ENCODE data around the gene PCSK5. TPM values are rescaled to one million over a fixed set of nuclear protein-coding genes. Genes with fewer than 3 reads are reported as not detected.
A peak's percentile ranks its signal among the peaks of the same experiment; 100 is the strongest.

PCSK5 gene
- total RNA-seq, 1 experiment from 2014 or later = 6.9 TPM

- no peak for TF ChIP-seq ZNF274 (IDR thresholded peaks at IDR 0.05; ENCODE audit: low read depth, low read length)
These were observed 27.7 kb downstream of the PCSK5 start (continued) for GRCh38 chr9:75918154-75918553.

- Histone ChIP-seq H3K9me2 (ENCODE audit: insufficient read depth) (no peaks in the 10 kb centered on the region), H3K27ac (ENCODE audit: low read depth, low read length) (no peak overlapping the region), H3K9me3 (ENCODE audit: control insufficient read depth in 1 of 2, insufficient read depth in 1 of 2, low read depth in 1 of 2, low read length in 2 of 2) (no peaks in the 10 kb centered on the region), H2AFZ (ENCODE audit: low read depth, low read length, poor library complexity, severe bottlenecking) (no peak overlapping the region), H3K4me3 (replicated peaks in 1 of 2; ENCODE audit: low read depth in 1 of 2, low read length in 2 of 2) (peak overlapping the region in 1 of 2 experiments; percentile 26; a peak in 1 of 4 replicates), H4K20me1 (ENCODE audit: insufficient read depth) (no peaks in the 10 kb centered on the region), H3K36me3 (ENCODE audit: control insufficient read depth in 1 of 2, insufficient read depth in 2 of 2, low read length in 2 of 2) (no peaks in the 10 kb centered on the region), H3K4me1 (ENCODE audit: control insufficient read depth in 1 of 2, insufficient read depth in 2 of 2, low read length in 2 of 2) (peaks cover 13 to 27% of the 10 kb centered on the region in 2 experiments), H3K9ac (ENCODE audit: low read length) (peak overlapping the region; percentile 2; the same call in 1 of the 2 replicates), H3K4me2 (ENCODE audit: low read length) (peak overlapping the region; percentile 74), H3K27me3 (ENCODE audit: insufficient read depth, low read length) (no peaks in the 10 kb centered on the region), H3K79me2 (ENCODE audit: insufficient read depth, low read length) (no peaks in the 10 kb centered on the region)
- intact Hi-C loops (cut with micrococcal nuclease) = no loop called here
- ChIA-PET CTCF (no interaction called here), RAD21 (ENCODE audit: low non-redundant PET in 1 of 2, low total read pairs in 2 of 2, uncharacterized antibody in 2 of 2, unreplicated experiment in 2 of 2) (no interaction called here), POLR2A (no interaction called here)
- BruUV-seq (replicated peaks) = no TSS peak
- DNase-seq (ENCODE audit: low read depth, low spot score) = no peak
- ATAC-seq = 0 out of 2 replicates have a peak, but pooled peaks have one; percentile 31
- TF ChIP-seq CTCF (IDR thresholded peaks at IDR 0.05 in 2 of 3, conservative IDR thresholded peaks at IDR 0.05 in 1 of 3; ENCODE audit: borderline replicate concordance in 1 of 3, insufficient read depth in 1 of 3, low read depth in 2 of 3, low read length in 2 of 3) (no peak), CEBPB (IDR thresholded peaks at IDR 0.05; ENCODE audit: low read depth) (no peak), ATF3 (IDR thresholded peaks at IDR 0.05) (no peak), MAX (IDR thresholded peaks at IDR 0.05) (no peak), RAD21 (IDR thresholded peaks at IDR 0.05; ENCODE audit: low read depth) (no peak), EGR1 (IDR thresholded peaks at IDR 0.05; ENCODE audit: low read depth) (no peak), SIN3A (IDR thresholded peaks at IDR 0.05; ENCODE audit: low read depth) (no peak), SP1 (IDR thresholded peaks at IDR 0.05; ENCODE audit: low read depth) (no peak), CBX3 (IDR thresholded peaks at IDR 0.05; ENCODE audit: low read depth) (no peak), REST (IDR thresholded peaks at IDR 0.05; ENCODE audit: low read depth) (no peak), ZFX (IDR thresholded peaks at IDR 0.05) (no peak), FOSL1 (IDR thresholded peaks at IDR 0.05; ENCODE audit: low read depth) (no peak), ZNF274 (IDR thresholded peaks at IDR 0.05; ENCODE audit: low read depth, low read length) (no peak), POLR2AphosphoS5 (IDR thresholded peaks at IDR 0.05; ENCODE audit: low read depth, low read length) (no peak), SRF (IDR thresholded peaks at IDR 0.05; ENCODE audit: low read depth) (no peak), ELF1 (IDR thresholded peaks at IDR 0.05; ENCODE audit: borderline replicate concordance, low read depth) (no peak)
These were observed 28.4 kb downstream of the PCSK5 start for GRCh38 chr9:75918909-75919308.
